GM21367 (cell line): ENCODE data around the gene PNCK.

Source experiments
- ATAC-seq: cut with Tn5 transposase; IDR thresholded peaks from one replicate; pipeline ENCODE4 v1.9.1; 2021; ENCODE audit not compliant: unreplicated experiment

PNCK gene

GRCh38 chrX:153628665-153629064 lies 44.9 kb downstream of the PNCK start:
- ATAC-seq: no peak

- no peak for ATAC-seq
These were observed 45.5 kb downstream of the PNCK start for GRCh38 chrX:153628129-153628528.

GRCh38 chrX:153627675-153628111 lies 45.9 kb downstream of the PNCK start:
- no peak for ATAC-seq

GRCh38 chrX:153626863-153627674 lies 46.5 kb downstream of the PNCK start:
- no peak for ATAC-seq

- ATAC-seq: no peak
These were observed 47.5 kb downstream of the PNCK start for GRCh38 chrX:153626025-153626633.

GRCh38 chrX:153625271-153626024 lies 48.2 kb downstream of the PNCK start:
- ATAC-seq: no peak

- ATAC-seq: no peak
These were observed 49.2 kb downstream of the PNCK start for GRCh38 chrX:153624196-153625091.

- ATAC-seq: no peak
These were observed 50.1 kb downstream of the PNCK start for GRCh38 chrX:153623310-153624029.

GRCh38 chrX:153622661-153623309 lies 50.8 kb downstream of the PNCK start:
- no peak for ATAC-seq

GRCh38 chrX:153621949-153622598 lies 51.5 kb downstream of the PNCK start:
- no peak for ATAC-seq

GRCh38 chrX:153620576-153620975 lies 53.0 kb downstream of the PNCK start:
- no peak for ATAC-seq
